Measurements from ENCODE around the gene ARHGAP1.

Gene ARHGAP1

DNA sequence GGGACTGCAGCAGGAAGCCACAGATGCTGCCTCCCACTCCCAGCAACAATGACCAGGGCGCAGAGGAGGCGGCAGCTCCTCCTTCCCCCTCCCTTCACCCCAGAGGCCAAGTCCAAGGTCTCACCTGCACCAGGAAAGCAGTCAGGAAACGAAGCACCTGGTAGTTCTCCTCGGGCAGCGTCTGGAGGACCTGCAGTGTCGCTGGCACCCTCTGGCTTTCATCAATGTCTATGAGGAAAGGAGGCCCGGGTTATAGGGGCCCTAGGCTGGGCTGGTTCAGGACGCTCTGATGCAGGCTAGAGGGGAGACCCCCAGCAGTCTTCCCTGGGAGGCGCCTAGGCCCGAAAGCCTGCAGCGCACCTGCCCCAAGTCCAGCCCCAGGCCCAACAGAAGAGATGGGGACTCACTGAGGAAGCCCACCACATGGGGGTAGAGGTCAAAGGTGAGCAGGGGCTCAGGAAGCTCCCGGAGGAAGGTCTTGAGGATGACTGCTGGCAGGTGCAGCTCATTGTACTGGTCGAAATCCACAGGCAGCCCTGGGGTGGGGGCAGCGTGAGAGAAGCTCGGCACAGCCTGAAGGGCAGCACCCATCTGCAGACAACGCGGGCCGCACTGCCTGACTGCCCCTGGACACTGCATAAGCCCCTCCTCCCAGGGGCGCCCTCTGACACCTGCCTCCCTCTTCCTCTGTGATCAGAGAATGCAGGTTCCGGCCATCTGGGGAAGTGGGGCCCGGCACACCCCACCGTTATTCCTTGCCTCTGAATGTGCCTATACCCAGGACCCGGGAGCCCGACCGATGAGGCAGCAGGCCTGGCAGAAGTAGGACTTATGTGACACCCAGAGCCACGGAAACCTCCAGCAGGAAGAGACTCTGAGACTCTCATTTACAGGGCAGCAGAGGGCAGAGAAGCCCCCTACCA lies 20.9 kb downstream of the ARHGAP1 start:
- WGBS (ENCODE audit: insufficient coverage, insufficient read length), result no CpG with 5 or more reads among the region's 26 CpGs
- Histone ChIP-seq H3K27me3 (ENCODE audit: control insufficient read depth, insufficient read depth, low read length) (no peaks in the 10 kb centered on the region), H3K9me3 (ENCODE audit: control insufficient read depth, insufficient read depth, low read length) (no peaks in the 10 kb centered on the region), H3K27ac (ENCODE audit: low read length) (no peak overlapping the region), H3K4me1 (ENCODE audit: control insufficient read depth, insufficient read depth, low read length) (no peaks in the 10 kb centered on the region; the same call in 1 of the 2 replicates), H3K4me3 (ENCODE audit: low read length) (no peak overlapping the region), H3K36me3 (ENCODE audit: control insufficient read depth, insufficient read depth, low read length) (peaks cover 14% of the 10 kb centered on the region)
- DNase-seq (ENCODE audit: low read depth, low spot score), result no peak

DNA sequence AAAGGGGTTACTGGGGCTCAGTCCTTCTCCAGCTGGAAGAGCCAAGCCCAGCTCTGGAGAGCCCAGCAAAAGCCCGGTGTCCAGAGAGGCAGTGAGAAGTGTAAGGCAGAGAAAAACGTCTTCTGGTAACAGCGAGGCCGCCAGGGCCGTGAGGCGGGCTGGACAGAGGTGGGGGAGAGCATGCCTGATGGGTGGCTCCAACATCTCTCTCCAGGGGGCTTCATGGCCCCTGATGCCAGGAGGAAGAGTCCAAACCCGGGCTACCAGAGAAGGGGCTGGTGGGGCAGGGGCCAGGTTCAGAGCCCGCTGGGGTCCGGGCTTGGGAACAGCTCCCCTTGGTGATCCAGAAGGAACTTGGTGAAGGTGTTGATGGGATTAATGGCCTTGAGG lies 21.7 kb downstream of the ARHGAP1 start:
- H3K36me3 ChIP-seq (ENCODE audit: control insufficient read depth, insufficient read depth, low read length), result peaks cover 15% of the 10 kb centered on the region
- no peak for DNase-seq (ENCODE audit: low read depth, low spot score)
- H3K27ac ChIP-seq (ENCODE audit: low read length), result no peak overlapping the region
- H3K27me3 ChIP-seq (ENCODE audit: control insufficient read depth, insufficient read depth, low read length), result no peaks in the 10 kb centered on the region
- H3K9me3 ChIP-seq (ENCODE audit: control insufficient read depth, insufficient read depth, low read length), result no peaks in the 10 kb centered on the region
- no CpG with 5 or more reads among the region's 9 CpGs for WGBS (ENCODE audit: insufficient coverage, insufficient read length)
- H3K4me3 ChIP-seq (ENCODE audit: low read length), result no peak overlapping the region
- no peaks in the 10 kb centered on the region; the same call in none of the 2 replicates for H3K4me1 ChIP-seq (ENCODE audit: control insufficient read depth, insufficient read depth, low read length)

DNA sequence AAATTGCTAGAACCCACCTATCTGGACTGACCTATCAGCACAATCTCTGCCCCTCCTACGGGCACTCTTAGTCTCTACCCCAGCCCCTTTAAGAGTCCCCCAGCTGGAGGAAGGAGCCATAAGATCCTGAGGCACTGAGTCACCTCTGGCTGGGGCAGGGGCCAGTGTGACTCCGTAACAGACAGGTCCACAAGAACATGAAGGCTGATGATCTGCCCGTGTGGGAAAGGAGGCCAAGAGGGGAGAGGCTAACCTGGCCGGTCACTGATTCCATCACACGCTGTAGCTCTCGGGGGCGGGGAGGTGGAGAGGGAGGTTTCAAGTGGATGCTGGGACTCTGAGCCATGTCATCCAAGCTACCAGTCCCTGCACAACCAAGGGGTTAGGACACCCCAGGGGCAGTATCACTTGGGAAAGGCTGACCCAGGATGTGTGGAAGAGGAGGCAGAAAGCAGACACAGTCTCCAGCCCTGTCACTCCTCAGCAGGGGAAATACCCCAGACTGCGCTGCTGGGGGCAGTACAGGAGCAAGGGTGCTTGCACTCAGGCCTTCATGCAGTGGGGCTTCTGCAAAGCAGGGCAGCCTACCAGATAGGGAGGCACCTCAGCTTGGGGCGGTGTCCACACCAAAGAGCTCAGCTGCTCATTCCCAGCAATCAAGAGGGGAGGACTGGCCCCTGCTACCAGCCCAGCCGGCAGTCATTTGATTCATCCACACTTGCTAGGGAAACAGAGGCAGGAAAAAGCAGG lies 22.3 kb downstream of the ARHGAP1 start:
- no peak overlapping the region for H3K27ac ChIP-seq (ENCODE audit: low read length)
- no peaks in the 10 kb centered on the region for H3K9me3 ChIP-seq (ENCODE audit: control insufficient read depth, insufficient read depth, low read length)
- no peaks in the 10 kb centered on the region for H3K27me3 ChIP-seq (ENCODE audit: control insufficient read depth, insufficient read depth, low read length)
- H3K36me3 ChIP-seq (ENCODE audit: control insufficient read depth, insufficient read depth, low read length), result peaks cover 19% of the 10 kb centered on the region
- WGBS (ENCODE audit: insufficient coverage, insufficient read length), result no CpG with 5 or more reads among the region's 10 CpGs
- DNase-seq (ENCODE audit: low read depth, low spot score), result no peak
- H3K4me3 ChIP-seq (ENCODE audit: low read length), result no peak overlapping the region
- peaks cover 1% of the 10 kb centered on the region for H3K4me1 ChIP-seq (ENCODE audit: control insufficient read depth, insufficient read depth, low read length)

DNA sequence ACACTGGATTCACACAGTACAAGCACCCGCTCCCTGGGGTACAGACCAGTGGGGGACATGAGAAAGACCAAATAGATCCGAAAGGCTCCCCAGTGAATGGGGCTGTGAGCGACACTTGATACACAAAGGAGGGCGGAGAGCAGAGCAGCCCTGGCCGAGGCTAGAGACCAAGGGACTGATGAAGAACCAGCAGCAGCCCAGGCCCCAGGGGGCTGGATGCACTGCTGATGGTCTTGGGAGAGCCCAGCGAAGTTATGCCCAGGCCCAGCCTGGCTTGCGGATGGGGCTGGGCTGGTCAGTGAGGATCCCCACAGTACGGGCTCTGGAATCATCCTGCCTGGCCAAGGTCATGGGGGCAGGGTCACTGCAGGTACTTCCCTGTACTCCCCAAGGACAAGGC lies 23.2 kb downstream of the ARHGAP1 start:
- no peaks in the 10 kb centered on the region for H3K27me3 ChIP-seq (ENCODE audit: control insufficient read depth, insufficient read depth, low read length)
- no peaks in the 10 kb centered on the region for H3K9me3 ChIP-seq (ENCODE audit: control insufficient read depth, insufficient read depth, low read length)
- peaks cover 1% of the 10 kb centered on the region for H3K4me1 ChIP-seq (ENCODE audit: control insufficient read depth, insufficient read depth, low read length)
- H3K36me3 ChIP-seq (ENCODE audit: control insufficient read depth, insufficient read depth, low read length), result peaks cover 23% of the 10 kb centered on the region
- no CpG with 5 or more reads among the region's 8 CpGs for WGBS (ENCODE audit: insufficient coverage, insufficient read length)
- H3K4me3 ChIP-seq (ENCODE audit: low read length), result no peak overlapping the region
- H3K27ac ChIP-seq (ENCODE audit: low read length), result no peak overlapping the region
- no peak for DNase-seq (ENCODE audit: low read depth, low spot score)

DNA sequence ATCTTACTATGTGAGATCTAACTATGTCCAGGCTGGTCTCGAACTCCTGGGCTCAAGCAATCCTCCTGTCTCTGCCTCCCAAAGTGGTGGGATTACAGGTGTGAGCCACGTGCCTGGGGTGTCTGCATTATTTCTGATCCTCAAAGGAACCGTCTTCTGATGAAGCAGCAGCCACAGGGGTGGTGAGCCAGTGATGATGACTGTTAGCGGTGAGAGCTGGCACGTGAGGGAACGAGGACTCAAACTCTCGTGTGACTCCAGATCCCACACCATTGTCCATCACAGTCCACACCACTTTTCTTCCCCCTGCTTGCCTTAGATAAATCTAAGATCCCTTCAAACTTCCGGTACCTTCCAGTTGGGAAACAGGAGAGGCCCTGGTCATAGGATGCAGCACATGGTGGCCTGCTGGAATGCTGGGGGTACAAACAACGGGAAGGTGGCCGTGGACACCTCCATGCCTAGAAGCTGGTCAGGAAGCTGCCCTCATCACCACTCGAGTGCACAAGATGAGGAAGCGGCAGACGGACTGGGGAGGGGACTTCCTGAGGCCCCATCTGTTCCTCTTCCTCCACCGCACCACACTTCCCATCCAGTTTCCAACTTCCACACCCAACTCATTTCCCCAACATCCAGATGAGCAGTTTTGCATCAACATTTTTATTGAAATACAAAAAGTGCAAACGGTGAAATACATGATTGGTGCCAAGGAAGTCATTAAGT lies 23.8 kb downstream of the ARHGAP1 start:
- Histone ChIP-seq H3K27ac (ENCODE audit: low read length) (no peak overlapping the region), H3K9me3 (ENCODE audit: control insufficient read depth, insufficient read depth, low read length) (no peaks in the 10 kb centered on the region), H3K4me3 (ENCODE audit: low read length) (no peak overlapping the region), H3K27me3 (ENCODE audit: control insufficient read depth, insufficient read depth, low read length) (no peaks in the 10 kb centered on the region), H3K4me1 (ENCODE audit: control insufficient read depth, insufficient read depth, low read length) (peaks cover 1% of the 10 kb centered on the region), H3K36me3 (ENCODE audit: control insufficient read depth, insufficient read depth, low read length) (peaks cover 26% of the 10 kb centered on the region)
- no CpG with 5 or more reads among the region's 15 CpGs for WGBS (ENCODE audit: insufficient coverage, insufficient read length)
- no peak for DNase-seq (ENCODE audit: low read depth, low spot score)

DNA sequence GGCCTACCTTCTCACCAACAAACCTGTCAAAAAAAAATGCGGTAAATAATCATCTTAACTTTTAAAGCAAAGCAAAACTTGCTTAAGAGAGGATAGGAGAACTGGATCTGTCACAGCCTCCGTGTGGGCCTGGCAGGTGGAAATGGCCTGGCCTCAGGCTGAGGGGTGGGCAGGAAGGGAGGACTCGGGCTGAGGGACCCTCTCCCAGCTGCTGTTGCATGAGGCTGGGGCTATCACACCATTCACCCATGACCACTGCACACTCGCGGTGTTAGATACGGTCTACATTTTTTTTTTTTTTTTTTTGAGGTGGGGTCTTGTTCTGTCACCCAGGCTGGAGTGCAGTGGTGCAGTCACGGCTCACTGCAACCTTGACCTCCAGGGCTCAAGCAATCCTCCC lies 24.5 kb downstream of the ARHGAP1 start:
- no CpG with 5 or more reads among the region's 7 CpGs for whole genome bisulfite sequencing (ENCODE audit: insufficient coverage, insufficient read length)
- Histone ChIP-seq H3K27ac (ENCODE audit: low read length) (no peak overlapping the region), H3K9me3 (ENCODE audit: control insufficient read depth, insufficient read depth, low read length) (no peaks in the 10 kb centered on the region), H3K27me3 (ENCODE audit: control insufficient read depth, insufficient read depth, low read length) (no peaks in the 10 kb centered on the region), H3K4me1 (ENCODE audit: control insufficient read depth, insufficient read depth, low read length) (peaks cover 1% of the 10 kb centered on the region), H3K36me3 (ENCODE audit: control insufficient read depth, insufficient read depth, low read length) (peaks cover 26% of the 10 kb centered on the region), H3K4me3 (ENCODE audit: low read length) (no peak overlapping the region)
- DNase-seq (ENCODE audit: low read depth, low spot score), result no peak

DNA sequence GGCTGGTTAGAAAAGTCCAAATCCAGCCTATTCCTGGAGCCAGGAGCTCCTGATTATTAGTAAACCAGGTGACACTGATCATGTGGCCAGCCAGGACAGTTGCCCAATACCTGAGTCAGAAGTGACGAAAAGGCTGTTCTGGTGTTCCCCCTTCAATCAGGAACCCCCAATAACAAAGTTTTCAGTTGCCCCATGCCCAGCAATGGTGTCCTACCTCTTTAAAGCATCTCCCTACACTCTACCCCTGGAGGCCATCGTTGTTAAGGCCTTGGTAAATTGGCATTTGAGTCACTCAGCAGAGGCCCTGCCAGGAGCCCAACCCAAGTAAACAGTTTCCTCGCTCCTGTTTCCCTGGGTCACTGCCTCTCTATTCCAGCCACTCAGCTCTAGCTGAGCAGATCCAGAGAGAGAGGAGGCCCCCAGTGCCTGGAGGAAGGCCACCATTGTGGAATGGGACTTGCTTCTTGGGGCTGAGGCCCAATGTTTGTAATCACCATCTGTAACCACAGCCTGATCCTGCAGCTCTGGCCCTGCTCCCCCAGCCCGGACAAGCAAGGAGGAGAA lies 25.0 kb downstream of the ARHGAP1 start:
- no peak overlapping the region for H3K4me3 ChIP-seq (ENCODE audit: low read length)
- no peaks in the 10 kb centered on the region for H3K27me3 ChIP-seq (ENCODE audit: control insufficient read depth, insufficient read depth, low read length)
- H3K27ac ChIP-seq (ENCODE audit: low read length), result no peak overlapping the region
- no peak for DNase-seq (ENCODE audit: low read depth, low spot score)
- H3K4me1 ChIP-seq (ENCODE audit: control insufficient read depth, insufficient read depth, low read length), result peaks cover 1% of the 10 kb centered on the region
- no peaks in the 10 kb centered on the region for H3K9me3 ChIP-seq (ENCODE audit: control insufficient read depth, insufficient read depth, low read length)
- no CpG with 5 or more reads among the region's 4 CpGs for WGBS (ENCODE audit: insufficient coverage, insufficient read length)
- H3K36me3 ChIP-seq (ENCODE audit: control insufficient read depth, insufficient read depth, low read length), result peaks cover 25% of the 10 kb centered on the region

DNA sequence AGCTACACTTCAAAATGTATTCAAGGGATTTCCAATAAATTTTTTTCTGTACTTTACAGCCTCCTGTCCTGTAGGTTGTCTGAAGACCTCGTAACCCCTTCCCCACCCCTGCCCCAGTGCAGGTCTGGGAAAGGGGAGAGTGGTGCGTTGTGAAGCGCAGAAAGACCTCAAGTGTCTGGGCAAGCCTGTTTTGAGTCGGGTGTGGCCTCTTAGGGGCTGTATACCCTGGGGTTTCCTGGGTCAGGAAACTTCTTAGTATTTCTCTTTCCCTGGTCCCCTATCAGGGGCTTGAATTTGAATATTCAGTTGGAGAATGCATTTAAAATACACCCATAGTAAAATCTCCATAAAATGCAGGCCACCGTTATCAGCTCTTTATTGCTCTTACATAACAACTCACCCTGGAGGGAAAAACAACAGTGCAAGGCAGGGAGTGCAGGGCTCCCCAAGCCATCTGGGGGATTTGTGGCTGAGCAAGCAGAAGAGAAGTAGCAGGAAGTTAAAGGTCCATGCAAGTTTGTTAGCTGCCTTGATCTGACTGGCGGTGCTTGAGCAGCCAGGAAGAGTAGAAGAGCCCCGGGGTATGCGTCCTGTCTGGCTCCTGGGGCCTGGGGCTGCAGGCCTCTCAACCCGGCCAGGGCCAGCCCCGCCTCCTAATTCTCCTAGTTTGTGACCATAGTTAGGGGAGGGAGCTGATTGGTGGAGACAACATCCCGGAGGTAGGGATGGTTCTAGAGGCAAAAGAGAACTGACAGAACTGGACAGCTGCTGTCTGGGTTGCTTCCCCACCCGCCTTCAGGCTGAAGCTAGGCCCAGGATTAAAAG lies 25.7 kb downstream of the ARHGAP1 start:
- peaks cover 22% of the 10 kb centered on the region for H3K36me3 ChIP-seq (ENCODE audit: control insufficient read depth, insufficient read depth, low read length)
- no peak overlapping the region for H3K27ac ChIP-seq (ENCODE audit: low read length)
- WGBS (ENCODE audit: insufficient coverage, insufficient read length), result no CpG with 5 or more reads among the region's 12 CpGs
- no peaks in the 10 kb centered on the region for H3K9me3 ChIP-seq (ENCODE audit: control insufficient read depth, insufficient read depth, low read length)
- DNase-seq (ENCODE audit: low read depth, low spot score), result peak; percentile 39
- H3K4me1 ChIP-seq (ENCODE audit: control insufficient read depth, insufficient read depth, low read length), result peaks cover 1% of the 10 kb centered on the region
- no peak overlapping the region for H3K4me3 ChIP-seq (ENCODE audit: low read length)
- no peaks in the 10 kb centered on the region for H3K27me3 ChIP-seq (ENCODE audit: control insufficient read depth, insufficient read depth, low read length)

DNA sequence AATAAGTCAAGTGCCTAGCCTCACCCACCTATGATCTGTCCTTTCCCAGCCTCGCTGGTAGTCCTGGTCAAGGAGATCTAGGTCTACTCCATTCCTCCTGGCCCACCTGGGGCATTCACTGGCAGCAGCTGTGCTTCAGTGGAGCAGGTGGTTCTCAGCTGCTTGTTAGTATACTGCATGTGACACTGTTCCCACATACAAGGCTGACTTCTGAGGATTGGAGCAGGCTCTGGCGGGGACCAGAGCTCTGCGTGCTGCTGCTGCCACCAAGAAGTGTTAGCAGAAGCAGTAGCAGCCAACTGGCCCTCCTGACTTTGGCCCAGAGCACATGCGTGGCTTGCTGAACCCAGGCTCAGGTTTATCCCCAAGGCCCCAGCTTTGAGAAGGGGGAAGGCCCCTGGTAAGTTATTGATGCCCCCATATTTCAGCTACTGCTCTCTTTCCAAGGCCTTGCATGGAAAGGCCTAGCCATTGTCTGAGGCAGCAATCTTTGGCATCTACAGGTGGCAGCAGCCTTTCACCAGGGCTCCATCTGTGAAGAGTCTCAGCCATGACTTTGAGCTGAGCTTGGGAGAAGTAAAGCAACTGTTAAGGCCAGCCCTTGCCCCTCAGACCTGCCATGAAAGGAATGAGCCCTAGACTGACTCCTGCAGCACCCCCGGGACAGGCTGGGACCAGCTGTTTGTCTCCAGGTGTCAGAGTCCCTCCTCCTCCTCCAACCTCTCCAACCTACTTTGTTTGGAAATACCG lies 26.5 kb downstream of the ARHGAP1 start:
- H3K36me3 ChIP-seq (ENCODE audit: control insufficient read depth, insufficient read depth, low read length), result peaks cover 21% of the 10 kb centered on the region
- no peaks in the 10 kb centered on the region for H3K9me3 ChIP-seq (ENCODE audit: control insufficient read depth, insufficient read depth, low read length)
- peaks cover 1% of the 10 kb centered on the region for H3K4me1 ChIP-seq (ENCODE audit: control insufficient read depth, insufficient read depth, low read length)
- no peaks in the 10 kb centered on the region for H3K27me3 ChIP-seq (ENCODE audit: control insufficient read depth, insufficient read depth, low read length)
- no peak overlapping the region for H3K27ac ChIP-seq (ENCODE audit: low read length)
- WGBS (ENCODE audit: insufficient coverage, insufficient read length), result no CpG with 5 or more reads among the region's 6 CpGs
- no peak overlapping the region for H3K4me3 ChIP-seq (ENCODE audit: low read length)
- no peak for DNase-seq (ENCODE audit: low read depth, low spot score)

Measured in iPS DF 6.9 (cell line).